K562 (cell line): Measurements from ENCODE around the gene PAM. TPM values are rescaled to one million over a fixed set of nuclear protein-coding genes. Genes with fewer than 3 reads are reported as not detected.

Source experiments
- ATAC-seq: fragments of 200-7000 bp; cut with Tn5 transposase; 3 replicates; pipeline ENCODE4 v1.9.1; 2020; ENCODE audit warnings: moderate library complexity
- BruUV-seq: library from RNA; stranded (reverse); fragments of 400-500 nt; replicated peaks from 2 replicates; lab custom pipeline; 2021; lab: Mats Ljungman, UMichigan
- CTCF ChIA-PET: fragments of 300-600 bp; formaldehyde crosslinking; extraction: SDS; loops from one replicate; lab custom pipeline; 2021; ENCODE audit warnings: low intra/inter-chr PET ratio; lab: Yijun Ruan, JAX
- POLR2A ChIA-PET: fragments of 300-600, 350-650 bp; sonication (Branson Sonifier 250); formaldehyde crosslinking; extraction: SDS; loops from one replicate; lab custom pipeline; 2021; ENCODE audit warnings: antibody characterized with exemption, inconsistent platforms; lab: Yijun Ruan, JAX
- DNase-seq, 4 experiments: peaks; one replicate each; pipeline versions ENCODE4 v3.0.0 to v3.0.0-alpha.2; 2011 to 2018; ENCODE audit warnings: low spot score in 3 of 4, mixed read lengths in 3 of 4; ENCODE audit errors: extremely low read depth in 1 of 4
- FAIRE-seq: peaks from 2 replicates; lab custom pipeline; 2011; peaks lifted over from hg19 to GRCh38; lab: Jason Lieb, UNC
- H2AFZ ChIP-seq: 2 replicates; pipeline ENCODE4 v1.6.0; 2011; ENCODE audit warnings: low read depth, low read length, control low read depth, inconsistent platforms
- H3K27ac ChIP-seq: fragments of 200-600 bp; 3 replicates; pipeline ENCODE4 v1.8.0; 2011; ENCODE audit warnings: low read depth, mild to moderate bottlenecking, control low read depth, inconsistent platforms, low read length, moderate library complexity, mixed read lengths; ENCODE audit errors: extremely low read depth
- H3K27me3 ChIP-seq, 2 experiments: fragments of 300-600 bp in 1 of 2; 2 replicates in 1 of 2; 3 replicates in 1 of 2; pipeline versions ENCODE4 v1.6.0 to v1.8.0; 2011; ENCODE audit warnings: inconsistent platforms in 2 of 2, low read length in 2 of 2, mild to moderate bottlenecking in 1 of 2, mixed read lengths in 1 of 2, moderate library complexity in 1 of 2; ENCODE audit not compliant: control insufficient read depth in 2 of 2, insufficient read depth in 2 of 2
- H3K36me3 ChIP-seq: fragments of 300-600 bp; 3 replicates; pipeline ENCODE4 v1.8.0; 2011; ENCODE audit warnings: mild to moderate bottlenecking, low read length, inconsistent platforms; ENCODE audit not compliant: control insufficient read depth, insufficient read depth
- H3K4me1 ChIP-seq, 2 experiments: fragments of 200-600 bp in 1 of 2; replicated peaks in 1 of 2; 2 replicates in 1 of 2; 3 replicates in 1 of 2; pipeline versions ENCODE4 v1.5.1 to v1.8.0; 2011; ENCODE audit warnings: inconsistent platforms in 2 of 2, low read length in 2 of 2, mild to moderate bottlenecking in 1 of 2, mixed read lengths in 1 of 2, moderate library complexity in 1 of 2; ENCODE audit not compliant: control insufficient read depth in 2 of 2, insufficient read depth in 2 of 2
- H3K4me2 ChIP-seq: 2 replicates; pipeline ENCODE4 v1.6.1; 2011; ENCODE audit warnings: low read length, control low read depth, inconsistent platforms, mixed read lengths; ENCODE audit not compliant: insufficient read depth
- H3K4me3 ChIP-seq: fragments of 200-600 bp; sonication (generic), shearing (Covaris generic); 2 replicates; pipeline ENCODE4 v1.5.1; 2016; ENCODE audit warnings: control low read depth, inconsistent platforms
- H3K79me2 ChIP-seq: fragments of 200-600 bp; 3 replicates; pipeline ENCODE4 v1.8.0; 2011; ENCODE audit warnings: low read length, inconsistent platforms; ENCODE audit not compliant: control insufficient read depth, insufficient read depth
- H3K9ac ChIP-seq, 2 experiments: 2 replicates each; pipeline versions ENCODE4 v1.6.0 to v1.6.1; 2011; ENCODE audit warnings: low read depth in 2 of 2, low read length in 2 of 2, control low read depth in 1 of 2, inconsistent platforms in 1 of 2, mild to moderate bottlenecking in 1 of 2, mixed read lengths in 1 of 2; ENCODE audit not compliant: insufficient read depth in 1 of 2
- H3K9me1 ChIP-seq: one replicate; pipeline ENCODE4 v1.6.0; 2011; ENCODE audit warnings: inconsistent platforms, mild to moderate bottlenecking, low read length, moderate library complexity; ENCODE audit not compliant: control insufficient read depth, insufficient read depth
- H3K9me3 ChIP-seq: replicated peaks from 2 replicates; pipeline ENCODE4 v1.5.1; 2011; ENCODE audit warnings: low read depth, low read length, inconsistent platforms; ENCODE audit not compliant: control insufficient read depth, insufficient read depth
- H4K20me1 ChIP-seq: replicated peaks from 2 replicates; pipeline ENCODE4 v1.6.1; 2011; ENCODE audit warnings: low read length, inconsistent platforms, mixed read lengths; ENCODE audit not compliant: control insufficient read depth, insufficient read depth
- POLR2A ChIP-seq: fragments of 450-650 bp; conservative IDR thresholded peaks from 2 replicates; pipeline ENCODE4 v1.6.1; 2016
- PTBP1 ChIP-seq: fragments of 200-400 bp; formaldehyde crosslinking; IDR thresholded peaks from 2 replicates; pipeline ENCODE4 v1.6.1; 2017; ENCODE audit warnings: low read depth, low read length
- RAD21 ChIP-seq, 2 experiments: fragments of 250-450 bp in 1 of 2; fragments of 450-650 bp in 1 of 2; sonication (Bioruptor Pico) in 1 of 2; formaldehyde crosslinking in 1 of 2; IDR thresholded peaks in 1 of 2; conservative IDR thresholded peaks in 1 of 2; 2 replicates each; pipeline versions ENCODE4 v1.4.0 to v1.8.0; 2020 to 2022; ENCODE audit warnings: mild to moderate bottlenecking in 2 of 2, moderate library complexity in 1 of 2
- SIN3A ChIP-seq, 2 experiments: fragments of 150-350 bp in 1 of 2; IDR thresholded peaks; 2 replicates each; pipeline ENCODE4 v1.6.1; 2011 to 2016; ENCODE audit warnings: borderline replicate concordance in 2 of 2, low read depth in 2 of 2, low read length in 2 of 2, mild to moderate bottlenecking in 2 of 2, moderate library complexity in 2 of 2; ENCODE audit not compliant: control insufficient read depth in 1 of 2
- WGBS: fragments of 100-300 bp; shearing (Covaris generic); methylation state at CpG from one replicate; pipeline ENCODE4 v1.1.6; 2016; ENCODE audit warnings: low coverage, mixed read lengths; ENCODE audit not compliant: insufficient coverage; ENCODE audit errors: missing lambda C conversion rate; 5-methylcytosine and 5-hydroxymethylcytosine counted together
- in situ Hi-C: fragments of 300-500 bp; cut with MboI; formaldehyde crosslinking; loops from 4 replicates; pipeline ENCODE4 v1.15.0; 2018; ENCODE audit warnings: inconsistent platforms, mixed read lengths
- intact Hi-C: fragments of 100-400 bp; cut with micrococcal nuclease; formaldehyde crosslinking; loops from 2 replicates; pipeline ENCODE4 v1.14.2; 2022
- polyA plus RNA-seq, 8 experiments: library from polyadenylated mRNA; depleted of rRNA in 4 of 8; stranded (reverse) in 5 of 8; unstranded in 3 of 8; fragments of >200 nt; fragmentation: Nextera tagmentation in 2 of 8; fragmentation: Illumina TruSeq in 1 of 8; extraction: Ambion mirVana in 2 of 8; extraction: Trizol in 1 of 8; gene quantifications; 2 replicates each; pipeline versions ENCODE4 v1.2.1 to v1.2.3, GENCODE V29; 2011 to 2014; ENCODE audit warnings: inconsistent platforms in 1 of 8, missing spikeins in 1 of 8
- total RNA-seq, 7 experiments: library from RNA; depleted of rRNA in 6 of 7; stranded (reverse); fragments of >200 nt in 6 of 7; fragmentation: Illumina TruSeq in 2 of 7; extraction: Trizol in 2 of 7; gene quantifications; 2 replicates each; pipeline versions ENCODE4 v1.2.1 to v1.2.3, GENCODE V29; 2011 to 2021; ENCODE audit warnings: low replicate concordance in 1 of 7

The PAM gene
- total and polyA plus RNA-seq, 9 of the 15 experiments (the other 6 are each of a cell fraction or from before 2014, with no cell fraction given): 0.39 to 3.1 (median 0.77) TPM

- H4K20me1 ChIP-seq: no peaks in the 10 kb centered on the region
- in situ Hi-C loops: no loop called here
- H3K79me2 ChIP-seq: no peaks in the 10 kb centered on the region
- intact Hi-C loops: no loop called here
- TF ChIP-seq PTBP1 (no peak), SIN3A (IDR thresholded peaks at IDR 0.05; ENCODE audit: borderline replicate concordance in 2 of 2, control insufficient read depth in 1 of 2, low read depth in 2 of 2, low read length in 2 of 2) (no peak)
- H3K9ac ChIP-seq: no peak overlapping the region
- WGBS: 3% methylated on average over 8 of the region's 8 CpGs
- ATAC-seq (no peak), FAIRE-seq (no peak), DNase-seq (no peak)
- ChIA-PET CTCF (interaction anchor here (0.6 kb wide), 1 partner anchor 57 kb away, joined by 4 read pairs; no protein-coding TSS in a partner anchor), POLR2A (no interaction called here)
- no peaks in the 10 kb centered on the region for H3K9me3 ChIP-seq
- H3K27ac ChIP-seq: no peak overlapping the region
- H3K4me1 ChIP-seq: no peaks in the 10 kb centered on the region
- no peak overlapping the region for H3K4me3 ChIP-seq
- H2AFZ ChIP-seq: no peak overlapping the region
- no peaks in the 10 kb centered on the region for H3K27me3 ChIP-seq
- BruUV-seq: no TSS peak
- no peaks in the 10 kb centered on the region for H3K36me3 ChIP-seq
- no peak overlapping the region for H3K4me2 ChIP-seq
- H3K9me1 ChIP-seq: no peaks in the 10 kb centered on the region
Observed at GRCh38 chr5:102711525-102712385, 43.4 kb upstream of the PAM start.

DNA sequence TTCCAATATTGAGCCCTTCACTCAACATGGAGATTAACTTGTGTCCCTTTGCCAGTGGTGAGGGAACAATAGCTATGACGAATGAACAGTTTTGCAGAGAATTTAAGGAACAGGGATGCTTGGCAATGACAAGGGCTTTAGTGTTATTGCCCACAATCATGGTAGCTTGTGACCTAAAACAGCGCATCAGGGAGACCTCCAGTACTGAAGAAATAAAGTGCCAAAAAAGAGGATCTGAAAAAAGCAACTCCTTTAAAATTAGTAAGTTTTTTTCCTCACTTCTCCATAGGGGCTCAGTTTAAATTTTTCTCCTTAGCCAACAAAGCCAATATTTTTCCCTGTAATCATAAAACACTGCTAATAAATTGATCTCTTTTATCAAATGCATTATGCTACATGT, 41.8 kb upstream of the PAM start:
- H3K4me1 ChIP-seq: no peaks in the 10 kb centered on the region
- WGBS: 3% methylated on average over 2 of the region's 2 CpGs
- H3K9me3 ChIP-seq: no peaks in the 10 kb centered on the region
- H4K20me1 ChIP-seq: no peaks in the 10 kb centered on the region
- ATAC-seq (no peak), FAIRE-seq (no peak), DNase-seq (no peak)
- no peak overlapping the region for H2AFZ ChIP-seq
- H3K27me3 ChIP-seq: no peaks in the 10 kb centered on the region
- ChIA-PET CTCF (no interaction called here), POLR2A (no interaction called here)
- in situ Hi-C loops: no loop called here
- H3K36me3 ChIP-seq: no peaks in the 10 kb centered on the region
- no peak overlapping the region for H3K27ac ChIP-seq
- BruUV-seq: no TSS peak
- H3K9ac ChIP-seq: no peak overlapping the region
- no peak overlapping the region for H3K4me3 ChIP-seq
- no peaks in the 10 kb centered on the region for H3K79me2 ChIP-seq
- no peaks in the 10 kb centered on the region for H3K9me1 ChIP-seq
- intact Hi-C loops: no loop called here
- H3K4me2 ChIP-seq: no peak overlapping the region
- TF ChIP-seq POLR2A (no peak), RAD21 (CRISPR knock-in tag; conservative IDR thresholded peaks at IDR 0.05 in 1 of 2, IDR thresholded peaks at IDR 0.05 in 1 of 2) (no peak)
